ENCODE results near the gene CHD9.
"Not testable (repeated sequence)": the region's sequence is repeated elsewhere in the genome, so short reads cannot be mapped to it uniquely, and the experiment has no call there.

The CHD9 gene

DNA sequence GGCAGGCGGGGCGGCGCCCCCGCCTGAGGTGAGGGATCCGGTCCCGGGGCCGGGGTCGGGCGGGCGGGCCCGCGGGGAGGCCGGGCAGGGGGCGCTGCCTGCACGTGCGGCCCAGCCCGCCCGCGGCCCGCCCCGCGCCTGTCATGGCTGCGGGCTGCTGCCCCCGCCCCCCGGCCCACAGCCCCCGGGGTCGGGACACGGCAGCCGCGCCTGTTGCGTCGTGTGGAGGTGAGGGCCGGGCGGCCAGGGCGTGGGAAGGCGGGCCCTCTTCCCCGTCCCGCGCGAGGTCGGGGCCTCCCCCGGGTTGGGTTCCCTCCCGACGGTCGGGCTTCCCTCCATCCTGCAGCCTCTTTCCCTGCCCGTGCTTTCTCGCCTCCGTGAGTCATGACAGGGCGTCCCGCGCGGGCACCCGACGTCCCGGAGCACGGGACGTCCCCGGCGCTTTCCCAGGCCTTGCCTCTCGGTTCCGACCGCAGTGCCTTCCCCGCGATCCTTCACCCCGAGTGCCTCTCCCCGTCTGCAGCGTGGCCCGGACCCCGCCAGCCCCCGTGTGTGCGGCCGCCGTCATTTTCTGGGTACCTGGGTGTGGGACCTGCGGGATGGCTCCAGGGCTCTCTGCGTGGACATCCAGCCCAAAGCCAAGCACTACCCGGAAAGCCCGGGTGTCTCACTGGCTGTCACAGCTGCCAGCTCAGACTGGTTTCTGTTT lies 76.7 kb downstream of the CHD9 start:
- no peak for DNase-seq (ENCODE audit: low read depth)

GRCh38 chr16:53132406-53132805 lies 77.6 kb downstream of the CHD9 start:
- DNase-seq (ENCODE audit: low read depth): no peak

DNA sequence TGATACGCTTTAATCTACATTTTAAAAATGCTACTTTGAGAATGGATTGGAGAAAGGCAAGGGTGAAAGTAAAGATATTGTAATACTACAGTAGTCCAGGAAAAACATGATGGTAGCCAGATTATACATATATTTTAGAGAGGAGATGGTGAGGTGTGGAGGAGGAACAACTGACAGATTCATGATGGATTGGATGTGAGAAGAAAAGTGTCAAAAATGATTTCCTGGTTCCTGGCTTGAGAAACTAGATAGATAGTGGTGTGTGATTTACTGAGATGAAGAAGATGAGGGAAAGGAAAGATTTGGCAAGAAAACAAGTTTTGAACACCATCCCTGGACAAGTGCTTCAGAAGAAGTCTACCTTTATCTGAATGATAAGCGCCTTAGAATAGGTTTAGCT lies 80.5 kb downstream of the CHD9 start:
- no peak for DNase-seq (ENCODE audit: low read depth)

- DNase-seq (ENCODE audit: low read depth): no peak
Measured at GRCh38 chr16:53142823-53143568, 88.2 kb downstream of the CHD9 start.

DNA sequence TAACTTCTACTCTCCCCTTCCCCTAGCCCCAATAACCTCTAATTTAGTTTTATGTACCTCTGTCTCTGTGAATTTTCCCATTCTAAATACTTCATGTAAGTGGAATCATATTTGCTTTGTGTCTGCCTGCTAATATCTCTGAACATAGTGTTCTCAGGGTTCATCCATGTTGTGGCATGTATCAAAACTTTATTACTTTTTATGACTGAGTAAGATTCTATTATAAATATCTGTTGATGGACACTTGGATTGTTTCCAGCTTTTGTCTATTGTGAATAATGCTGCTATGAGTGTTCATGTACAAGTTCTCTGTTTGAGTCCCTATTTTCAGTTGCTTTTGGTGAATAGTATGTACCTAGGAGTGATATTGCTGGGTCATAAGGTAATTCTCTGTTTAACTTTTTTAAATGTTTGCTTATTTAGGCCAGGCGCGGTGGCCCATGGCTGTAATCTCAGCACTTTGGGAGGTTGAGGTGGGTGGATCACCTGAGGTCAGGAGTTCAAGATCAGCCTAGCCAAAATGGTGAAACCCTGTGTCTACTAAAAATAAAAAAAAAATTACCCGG lies 92.8 kb downstream of the CHD9 start:
- no peak for DNase-seq (ENCODE audit: low read depth)

GRCh38 chr16:53150769-53151168 lies 96.0 kb downstream of the CHD9 start:
- DNase-seq (ENCODE audit: low read depth): no peak

DNA sequence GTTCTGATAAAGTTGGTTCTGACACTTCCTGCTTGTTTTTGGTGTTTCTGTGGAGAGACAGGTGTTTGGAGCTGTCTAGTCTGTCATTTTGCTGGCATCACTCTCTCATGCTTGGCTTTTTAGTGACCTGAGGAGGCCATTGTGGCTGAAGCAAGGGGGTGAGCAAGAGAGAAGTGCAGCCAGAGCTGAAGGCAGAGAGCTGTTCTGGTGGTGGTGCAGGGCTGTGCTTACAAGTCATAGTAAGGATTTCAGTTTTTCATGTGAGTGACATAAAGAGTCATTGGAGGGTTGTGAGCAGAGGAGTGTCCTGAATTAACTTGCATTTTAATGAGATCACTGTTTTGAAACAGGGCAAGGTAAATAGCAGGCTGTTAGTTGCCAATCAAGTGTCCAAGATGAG lies 97.5 kb downstream of the CHD9 start:
- no peak for DNase-seq (ENCODE audit: low read depth)

DNA sequence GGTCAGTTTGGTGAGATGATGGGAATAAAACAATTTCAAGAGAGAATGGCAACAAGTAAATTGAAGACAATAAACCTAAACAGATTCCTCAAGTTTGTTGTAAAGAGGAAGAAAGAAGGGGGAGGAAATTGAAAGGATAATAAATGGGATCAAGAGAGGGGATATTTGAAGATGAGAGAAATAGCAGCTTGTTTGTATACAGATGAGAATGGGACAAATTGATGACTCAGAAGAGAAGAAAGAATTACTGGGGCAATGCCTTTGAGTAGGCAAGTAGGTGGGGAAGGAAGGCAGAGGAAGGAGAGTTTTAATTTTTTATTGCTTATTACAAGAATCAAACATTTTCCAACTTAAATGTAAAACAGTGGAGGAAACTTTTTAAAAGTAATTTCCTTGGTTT lies 98.3 kb downstream of the CHD9 start:
- DNase-seq (ENCODE audit: low read depth): no peak

DNA sequence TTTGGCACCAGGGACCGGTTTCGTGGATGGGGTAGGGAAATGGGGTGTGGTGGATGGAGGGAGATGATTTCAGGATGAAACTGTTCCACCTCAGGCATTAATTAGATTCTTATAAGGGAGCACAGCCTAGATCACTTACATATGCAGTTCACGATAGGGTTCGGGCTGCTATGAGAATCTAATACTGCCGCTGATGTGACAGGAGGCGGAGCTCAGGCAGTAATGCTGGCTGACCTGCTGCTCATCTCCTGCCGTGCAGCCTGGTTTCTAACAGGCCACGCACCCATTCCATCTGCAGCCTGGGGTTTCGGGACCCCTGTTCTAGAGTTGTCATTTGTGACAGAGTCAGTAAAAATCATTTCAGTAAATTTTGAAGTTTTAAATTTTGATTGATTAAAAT lies 99.7 kb downstream of the CHD9 start:
- DNase-seq (ENCODE audit: low read depth): no peak

GRCh38 chr16:53156516-53156915 lies 101.7 kb downstream of the CHD9 start:
- DNase-seq (ENCODE audit: low read depth): no peak

GRCh38 chr16:53159781-53160436 lies 105.1 kb downstream of the CHD9 start:
- peak; percentile 36 for DNase-seq (ENCODE audit: low read depth)

DNA sequence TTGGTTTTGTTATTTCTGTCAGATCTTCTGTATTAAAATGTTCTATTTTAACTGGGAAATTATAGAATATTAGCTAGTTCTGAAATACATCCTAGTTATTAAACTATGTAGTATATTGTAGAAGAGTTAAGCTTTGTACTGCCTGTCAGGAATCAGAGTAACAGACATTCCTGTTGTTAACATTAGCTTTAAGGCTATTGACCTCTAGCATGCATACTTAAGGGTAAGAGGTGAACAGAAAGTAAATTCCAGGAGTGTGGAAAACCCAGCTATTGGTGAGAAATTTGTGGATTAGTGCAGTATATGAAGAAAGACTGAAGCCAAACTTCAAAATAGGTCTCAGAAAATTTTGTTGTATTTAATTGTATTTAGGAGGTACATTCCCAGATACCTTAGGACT lies 111.3 kb downstream of the CHD9 start:
- DNase-seq (ENCODE audit: low read depth): no peak

DNA sequence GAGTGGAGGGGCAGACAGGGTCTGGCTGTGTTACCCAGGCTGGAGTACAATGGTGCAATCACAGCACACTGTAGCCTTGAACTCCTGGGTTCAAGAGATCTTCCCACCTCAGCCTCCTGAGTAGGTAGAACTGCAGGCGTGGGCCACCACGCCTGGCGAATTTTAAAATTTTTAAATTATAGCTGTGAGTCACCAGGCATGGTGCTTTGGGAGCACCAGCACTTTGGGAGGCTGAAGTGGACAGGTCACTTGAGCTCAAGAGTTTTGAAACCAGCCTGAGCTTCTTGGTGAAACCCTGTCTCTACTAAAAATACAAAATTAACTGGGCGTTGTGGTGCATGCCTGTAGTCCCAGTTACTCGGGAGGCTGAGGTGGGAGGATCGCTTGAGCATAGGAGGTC lies 114.0 kb downstream of the CHD9 start:
- DNase-seq (ENCODE audit: low read depth): no peak

GRCh38 chr16:53172517-53172916 lies 117.7 kb downstream of the CHD9 start:
- no peak for DNase-seq (ENCODE audit: low read depth)

- no peak for DNase-seq (ENCODE audit: low read depth)
Measured at GRCh38 chr16:53175118-53175517, 120.3 kb downstream of the CHD9 start.

DNA sequence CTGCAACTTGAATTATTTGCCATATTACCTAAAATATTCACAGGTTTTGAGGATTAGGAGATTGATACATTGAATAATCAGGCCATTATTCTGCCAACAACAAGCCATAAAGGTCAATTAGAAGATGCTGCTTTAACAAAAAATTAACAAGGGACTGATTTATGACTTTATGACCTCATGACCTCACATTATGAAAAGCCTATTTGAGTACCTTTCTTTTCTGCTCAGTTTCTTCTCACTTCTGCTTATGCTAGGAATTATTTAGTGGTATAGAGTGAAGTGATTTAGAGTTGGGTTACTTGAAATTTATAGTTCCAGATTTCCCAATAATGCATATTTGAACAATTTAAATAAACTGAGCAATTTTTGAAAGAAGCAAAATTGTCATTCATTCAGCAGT lies 121.6 kb downstream of the CHD9 start:
- DNase-seq (ENCODE audit: low read depth): no peak

- DNase-seq (ENCODE audit: low read depth): no peak
Measured at GRCh38 chr16:53183442-53183841, 128.7 kb downstream of the CHD9 start.

DNA sequence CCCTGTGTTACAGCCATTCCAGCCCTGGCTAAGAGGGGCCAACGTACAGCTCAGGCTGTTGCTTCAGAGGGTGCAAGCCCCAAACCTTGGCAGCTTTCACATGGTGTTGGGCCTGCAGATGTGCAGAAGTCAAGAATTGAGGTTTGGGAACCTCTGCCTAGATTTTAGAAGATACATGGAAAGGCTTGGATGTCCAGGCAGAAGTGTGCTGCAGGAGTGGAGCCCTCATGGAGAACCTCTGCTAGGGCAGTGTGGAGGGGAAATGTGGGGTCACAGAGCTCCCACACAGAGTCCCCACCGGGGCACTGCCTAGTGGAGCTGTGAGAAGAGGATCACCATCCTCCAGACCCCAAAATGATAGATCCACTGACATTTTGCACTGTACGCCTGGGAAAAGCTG lies 130.9 kb downstream of the CHD9 start:
- DNase-seq (ENCODE audit: low read depth): not testable (repeated sequence)

DNA sequence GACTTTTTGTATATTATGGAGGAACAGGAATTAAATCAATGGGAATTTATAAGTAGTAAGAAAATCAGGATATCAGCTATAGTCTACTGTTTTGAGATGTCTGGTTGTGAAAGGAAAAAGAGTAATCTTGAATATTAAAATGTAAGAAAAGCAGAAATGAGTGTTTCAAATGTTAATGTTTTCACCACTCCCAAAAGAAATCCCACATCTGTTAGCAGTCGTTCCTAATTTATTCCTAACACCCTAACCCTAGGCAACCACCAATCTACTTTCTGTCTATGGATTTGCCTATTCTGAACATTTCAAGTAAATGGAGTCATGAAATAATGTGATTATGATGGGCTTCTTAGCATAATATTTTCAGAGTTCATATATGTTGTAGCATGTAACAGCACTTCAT lies 133.0 kb downstream of the CHD9 start:
- no peak for DNase-seq (ENCODE audit: low read depth)

DNA sequence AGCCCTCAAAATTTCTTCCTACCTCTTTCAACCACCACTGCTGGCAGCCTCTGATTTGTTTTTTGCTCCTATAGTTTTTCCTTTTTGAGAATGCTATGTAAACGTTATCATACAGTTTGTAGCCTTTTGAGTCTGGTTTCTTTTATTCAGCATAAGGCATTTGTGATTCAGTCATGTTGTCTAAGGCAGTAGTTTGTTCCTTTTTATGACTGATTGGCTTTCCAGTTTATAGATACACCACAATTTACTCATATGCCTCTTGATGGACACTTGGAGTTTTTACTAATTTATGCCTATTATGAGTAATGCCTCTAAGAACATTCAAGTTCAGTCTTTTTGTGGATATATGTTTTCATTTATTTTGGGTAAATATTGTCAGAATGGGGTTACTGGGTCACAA lies 136.6 kb downstream of the CHD9 start:
- no peak for DNase-seq (ENCODE audit: low read depth)

DNA sequence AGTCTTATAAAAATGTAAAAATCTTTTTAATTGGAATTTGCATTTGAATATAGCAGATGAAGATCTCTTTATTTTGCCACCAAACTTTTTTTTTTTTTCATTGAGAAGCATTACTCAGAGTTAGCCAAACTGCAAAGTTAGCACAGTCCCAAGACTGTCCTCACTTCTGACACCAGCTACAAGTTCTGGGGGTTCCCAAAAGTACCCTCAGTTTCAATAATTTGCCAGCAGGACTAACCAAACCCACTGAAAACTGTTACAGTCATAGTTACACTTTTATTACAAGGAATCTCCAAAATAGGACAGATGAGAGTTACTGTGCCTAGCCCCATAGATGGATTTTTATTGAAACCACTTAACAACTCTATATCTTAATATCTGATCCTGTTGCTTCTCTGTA lies 144.1 kb downstream of the CHD9 start:
- DNase-seq (ENCODE audit: low read depth): no peak

DNA sequence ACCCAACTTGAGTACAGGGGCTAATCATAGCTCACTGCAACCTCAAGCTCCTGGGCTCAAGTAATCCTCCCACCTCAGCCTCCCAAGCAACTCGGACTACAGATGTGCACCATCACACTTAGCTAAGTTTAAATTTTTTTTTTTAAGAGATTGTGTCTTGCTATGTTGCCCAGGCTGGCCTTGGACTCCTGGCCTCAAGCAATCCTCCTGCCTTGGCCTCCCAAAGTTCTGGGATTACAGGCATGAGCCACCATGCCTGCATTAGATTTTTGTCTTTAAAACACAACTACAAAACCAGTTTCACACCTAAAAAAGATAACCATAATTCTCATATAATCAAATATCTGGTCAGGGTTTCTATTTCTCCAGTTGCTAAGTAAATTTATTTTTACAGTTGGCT lies 147.1 kb downstream of the CHD9 start:
- no peak for DNase-seq (ENCODE audit: low read depth)

DNA sequence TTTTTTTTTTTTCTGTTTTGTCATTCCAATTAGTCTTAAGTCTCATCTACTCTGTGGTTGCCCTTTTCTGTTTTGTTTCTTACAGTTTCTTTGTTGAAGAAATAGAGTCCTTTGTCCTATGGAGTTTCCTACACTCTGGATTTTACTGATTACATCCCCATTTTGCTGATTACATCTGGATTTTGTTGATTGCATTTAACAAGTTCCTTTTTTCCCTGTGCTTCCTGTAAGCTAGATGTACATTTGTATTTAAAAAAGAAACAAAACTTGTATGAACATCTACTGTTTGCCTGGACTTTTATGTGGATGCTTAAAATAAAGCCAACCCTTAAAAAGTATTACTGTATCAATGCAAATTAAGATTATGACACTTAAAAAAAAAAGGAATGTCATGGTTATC lies 147.6 kb downstream of the CHD9 start:
- DNase-seq (ENCODE audit: low read depth): no peak

All from CMK (cell line).